H9 (cell line): Measurements from ENCODE around the gene AMTN. TPM values are rescaled to one million over a fixed set of nuclear protein-coding genes. Genes with fewer than 3 reads are reported as not detected.

Source experiments
- DNase-seq: peaks from one replicate; pipeline ENCODE4 v3.0.0-alpha.2; 2017
- H2AFZ ChIP-seq: one replicate; pipeline ENCODE4 v1.6.1; 2013; ENCODE audit warnings: mild to moderate bottlenecking, low read length, control low read depth, moderate library complexity
- H2AK5ac ChIP-seq: 2 replicates; pipeline ENCODE4 v1.6.1; 2013; ENCODE audit warnings: low read length, control low read depth, mixed read lengths; ENCODE audit not compliant: insufficient read length
- H2BK120ac ChIP-seq: one replicate; pipeline ENCODE4 v1.6.1; 2013; ENCODE audit warnings: low read depth, mild to moderate bottlenecking, low read length, control low read depth, inconsistent platforms; ENCODE audit not compliant: poor library complexity, severe bottlenecking
- H2BK12ac ChIP-seq: 2 replicates; pipeline ENCODE4 v1.6.1; 2013; ENCODE audit warnings: low read length, control low read depth, mixed read lengths, low read depth; ENCODE audit not compliant: insufficient read length
- H2BK15ac ChIP-seq: 2 replicates; pipeline ENCODE4 v1.6.1; 2013; ENCODE audit warnings: low read depth, low read length, control low read depth
- H2BK20ac ChIP-seq: one replicate; pipeline ENCODE4 v1.6.1; 2013; ENCODE audit warnings: low read depth, mild to moderate bottlenecking, low read length, control low read depth, inconsistent platforms; ENCODE audit not compliant: poor library complexity, severe bottlenecking
- H2BK5ac ChIP-seq: 2 replicates; pipeline ENCODE4 v1.6.1; 2013; ENCODE audit warnings: low read length, control low read depth, mixed read lengths; ENCODE audit not compliant: insufficient read length
- H3K14ac ChIP-seq: 2 replicates; pipeline ENCODE4 v1.6.1; 2013; ENCODE audit warnings: low read length, control low read depth; ENCODE audit not compliant: insufficient read depth
- H3K18ac ChIP-seq: 2 replicates; pipeline ENCODE4 v1.6.1; 2013; ENCODE audit warnings: low read depth, mild to moderate bottlenecking, mixed read lengths, low read length, control low read depth; ENCODE audit not compliant: insufficient read length
- H3K23ac ChIP-seq: 2 replicates; pipeline ENCODE4 v1.6.1; 2013; ENCODE audit warnings: low read length, control low read depth, mixed read lengths, low read depth; ENCODE audit not compliant: insufficient read length
- H3K23me2 ChIP-seq: 2 replicates; pipeline ENCODE4 v1.6.1; 2013; ENCODE audit warnings: low read depth, mild to moderate bottlenecking, mixed read lengths, low read length, control low read depth; ENCODE audit not compliant: insufficient read length, poor library complexity, severe bottlenecking
- H3K27ac ChIP-seq: 2 replicates; pipeline ENCODE4 v1.5.1; 2013; ENCODE audit warnings: low read length, control low read depth, mixed read lengths, low read depth; ENCODE audit not compliant: insufficient read length
- H3K27me3 ChIP-seq: 2 replicates; pipeline ENCODE4 v1.6.1; 2013; ENCODE audit warnings: low read length, control low read depth, inconsistent platforms; ENCODE audit not compliant: insufficient read depth
- H3K4ac ChIP-seq: 2 replicates; pipeline ENCODE4 v1.6.1; 2013; ENCODE audit warnings: low read depth, mild to moderate bottlenecking, control low read depth, inconsistent platforms, low read length, moderate library complexity
- H3K4me1 ChIP-seq: 2 replicates; pipeline ENCODE4 v1.6.1; 2013; ENCODE audit warnings: low read length, control low read depth, inconsistent platforms; ENCODE audit not compliant: insufficient read depth
- H3K4me2 ChIP-seq: 2 replicates; pipeline ENCODE4 v1.6.1; 2013; ENCODE audit warnings: low read length, control low read depth, mixed read lengths; ENCODE audit not compliant: insufficient read length, insufficient read depth
- H3K56ac ChIP-seq: 2 replicates; pipeline ENCODE4 v1.6.1; 2013; ENCODE audit warnings: low read depth, mild to moderate bottlenecking, mixed read lengths, low read length, control low read depth; ENCODE audit not compliant: insufficient read length
- H3K79me1 ChIP-seq: 2 replicates; pipeline ENCODE4 v1.6.1; 2013; ENCODE audit warnings: low read depth, mild to moderate bottlenecking, moderate library complexity, low read length, control low read depth, inconsistent platforms; ENCODE audit not compliant: insufficient read depth, poor library complexity, severe bottlenecking
- H3K79me2 ChIP-seq: 2 replicates; pipeline ENCODE4 v1.6.1; 2013; ENCODE audit warnings: low read length, control low read depth, inconsistent platforms; ENCODE audit not compliant: insufficient read depth
- H3K9ac ChIP-seq: 2 replicates; pipeline ENCODE4 v1.6.1; 2013; ENCODE audit warnings: low read length, control low read depth, mixed read lengths; ENCODE audit not compliant: insufficient read length; ENCODE audit errors: extremely low read depth
- H3K9me3 ChIP-seq: one replicate; pipeline ENCODE4 v1.6.1; 2013; ENCODE audit warnings: low read depth, low read length, inconsistent platforms; ENCODE audit not compliant: control insufficient read depth
- H3T11ph ChIP-seq: one replicate; pipeline ENCODE4 v1.6.1; 2013; ENCODE audit warnings: mild to moderate bottlenecking, low read length, control low read depth, inconsistent platforms
- H4K20me1 ChIP-seq: one replicate; pipeline ENCODE4 v1.6.1; 2013; ENCODE audit not compliant: control insufficient read depth, insufficient read length, insufficient read depth
- H4K5ac ChIP-seq: 2 replicates; pipeline ENCODE4 v1.6.1; 2013; ENCODE audit warnings: low read depth, mild to moderate bottlenecking, mixed read lengths, low read length, control low read depth; ENCODE audit not compliant: insufficient read length
- H4K8ac ChIP-seq: replicated peaks from 2 replicates; pipeline ENCODE4 v1.6.1; 2013; ENCODE audit warnings: low read length, control low read depth, mixed read lengths, low read depth; ENCODE audit not compliant: insufficient read length
- H4K91ac ChIP-seq: 2 replicates; pipeline ENCODE4 v1.6.1; 2013; ENCODE audit warnings: low read depth, mild to moderate bottlenecking, moderate library complexity, mixed read lengths, low read length, control low read depth; ENCODE audit not compliant: insufficient read length
- H3K27ac Mint-ChIP-seq, 3 experiments: 2 replicates in 2 of 3; 3 replicates in 1 of 3; pipeline ENCODE4 v1.8.0; 2020 to 2021; ENCODE audit warnings: mixed read lengths in 3 of 3, mild to moderate bottlenecking in 1 of 3, moderate library complexity in 1 of 3
- H3K27me3 Mint-ChIP-seq: 2 replicates; pipeline ENCODE4 v1.8.0; 2021; ENCODE audit warnings: low read depth, mild to moderate bottlenecking, moderate library complexity, mixed read lengths
- H3K36me3 Mint-ChIP-seq, 3 experiments: 2 replicates in 2 of 3; 3 replicates in 1 of 3; pipeline ENCODE4 v1.8.0; 2020 to 2021; ENCODE audit warnings: low read depth in 3 of 3, mixed read lengths in 3 of 3; ENCODE audit not compliant: insufficient read depth in 1 of 3
- H3K4me1 Mint-ChIP-seq, 2 experiments: 2 replicates each; pipeline ENCODE4 v1.8.0; 2020; ENCODE audit warnings: mixed read lengths in 2 of 2
- H3K4me3 Mint-ChIP-seq, 2 experiments: 2 replicates in 1 of 2; 3 replicates in 1 of 2; pipeline ENCODE4 v1.8.0; 2020 to 2021; ENCODE audit warnings: mild to moderate bottlenecking in 2 of 2, mixed read lengths in 2 of 2, moderate library complexity in 1 of 2
- H3K9me3 Mint-ChIP-seq, 2 experiments: 2 replicates in 1 of 2; 3 replicates in 1 of 2; pipeline ENCODE4 v1.8.0; 2020; ENCODE audit warnings: mild to moderate bottlenecking in 2 of 2, mixed read lengths in 2 of 2, moderate library complexity in 1 of 2
- CTCF ChIP-seq: fragments of 200-600 bp; sonication (generic); conservative IDR thresholded peaks from 3 replicates; pipeline ENCODE4 v1.8.0; 2021; ENCODE audit warnings: antibody characterized with exemption, mild to moderate bottlenecking
- total RNA-seq: library from RNA; stranded (reverse); gene quantifications from 2 replicates; pipeline ENCODE4 v1.2.1, GENCODE V29; 2021

AMTN gene
- total RNA-seq, 1 experiment from 2014 or later: not detected

GRCh38 chr4:70544279-70544868, 26.0 kb downstream of the AMTN start:
- H2AFZ ChIP-seq: no peak overlapping the region
- DNase-seq: no peak

More at GRCh38 chr4:70544279-70544868, 26.0 kb downstream of the AMTN start:
- H3K14ac ChIP-seq: no peak overlapping the region
- Mint-ChIP-seq H3K4me1 (0 out of 4 replicates have a peak, but pooled peaks cover 0 to 5% of the 10 kb centered on the region in 2 experiments), H3K27me3 (no peaks in the 10 kb centered on the region), H3K9me3 (no peaks in the 10 kb centered on the region), H3K36me3 (no peaks in the 10 kb centered on the region), H3K4me3 (no peak overlapping the region), H3K27ac (no peak overlapping the region)
- H3K4me1 ChIP-seq: no peaks in the 10 kb centered on the region
- no peak overlapping the region for H4K8ac ChIP-seq
- H2BK5ac ChIP-seq: no peak overlapping the region
- peak; percentile 71 for TF ChIP-seq CTCF
- H3K18ac ChIP-seq: no peak overlapping the region
- H3K23me2 ChIP-seq: no peaks in the 10 kb centered on the region
- no peak overlapping the region for H2BK20ac ChIP-seq
- no peak overlapping the region for H3T11ph ChIP-seq
- H4K91ac ChIP-seq: no peak overlapping the region
- H3K79me2 ChIP-seq: no peaks in the 10 kb centered on the region
- no peak overlapping the region for H3K27ac ChIP-seq
- H3K4me2 ChIP-seq: no peak overlapping the region
- H2AK5ac ChIP-seq: no peak overlapping the region
- no peak overlapping the region for H3K56ac ChIP-seq
- no peak overlapping the region for H3K4ac ChIP-seq
- no peak overlapping the region for H2BK120ac ChIP-seq
- no peaks in the 10 kb centered on the region for H4K20me1 ChIP-seq
- H3K79me1 ChIP-seq: no peaks in the 10 kb centered on the region
- no peak overlapping the region for H2BK15ac ChIP-seq
- no peaks in the 10 kb centered on the region for H3K27me3 ChIP-seq
- H3K23ac ChIP-seq: no peak overlapping the region
- H3K9me3 ChIP-seq: no peaks in the 10 kb centered on the region
- H4K5ac ChIP-seq: no peak overlapping the region
- no peak overlapping the region for H2BK12ac ChIP-seq
- H3K9ac ChIP-seq: no peak overlapping the region
